ENCODE data around the gene RGS11. TPM values are rescaled to one million over a fixed set of nuclear protein-coding genes. Genes with fewer than 3 reads are reported as not detected.

RGS11 gene
- total RNA-seq, 1 experiment from 2014 or later = not detected

DNA sequence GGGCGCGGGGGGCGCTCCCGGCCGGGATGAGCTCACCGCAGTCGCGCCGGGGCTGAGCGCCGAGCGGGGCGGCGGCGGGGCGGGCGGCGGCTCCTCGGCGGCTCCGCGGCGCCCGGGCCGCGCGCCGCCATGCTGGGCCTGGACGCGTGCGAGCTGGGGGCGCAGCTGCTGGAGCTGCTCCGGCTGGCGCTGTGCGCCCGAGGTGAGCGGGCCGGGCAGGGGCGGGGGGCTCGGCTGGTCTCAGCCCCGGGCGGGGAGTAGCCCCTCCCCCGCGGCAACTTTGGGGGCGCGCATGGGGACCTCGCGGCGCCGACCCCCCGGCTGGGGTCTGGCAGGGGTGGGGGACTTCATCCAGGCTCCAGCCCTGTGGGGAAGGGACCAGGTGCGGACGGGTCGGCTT, 4.8 kb upstream of the RGS11 start, which contains the start of gene ARHGDIG:
TSS of gene ARHGDIG (plus strand) at position 40 of the 400 bp plus-strand sequence. CDS start at position 130, 90 bp downstream.
- no peak for TF ChIP-seq EZH2 (IDR thresholded peaks at IDR 0.05; ENCODE audit: borderline replicate concordance, low read depth, low read length, poor library complexity, severe bottlenecking)
- TF ChIP-seq, protein P1, sequence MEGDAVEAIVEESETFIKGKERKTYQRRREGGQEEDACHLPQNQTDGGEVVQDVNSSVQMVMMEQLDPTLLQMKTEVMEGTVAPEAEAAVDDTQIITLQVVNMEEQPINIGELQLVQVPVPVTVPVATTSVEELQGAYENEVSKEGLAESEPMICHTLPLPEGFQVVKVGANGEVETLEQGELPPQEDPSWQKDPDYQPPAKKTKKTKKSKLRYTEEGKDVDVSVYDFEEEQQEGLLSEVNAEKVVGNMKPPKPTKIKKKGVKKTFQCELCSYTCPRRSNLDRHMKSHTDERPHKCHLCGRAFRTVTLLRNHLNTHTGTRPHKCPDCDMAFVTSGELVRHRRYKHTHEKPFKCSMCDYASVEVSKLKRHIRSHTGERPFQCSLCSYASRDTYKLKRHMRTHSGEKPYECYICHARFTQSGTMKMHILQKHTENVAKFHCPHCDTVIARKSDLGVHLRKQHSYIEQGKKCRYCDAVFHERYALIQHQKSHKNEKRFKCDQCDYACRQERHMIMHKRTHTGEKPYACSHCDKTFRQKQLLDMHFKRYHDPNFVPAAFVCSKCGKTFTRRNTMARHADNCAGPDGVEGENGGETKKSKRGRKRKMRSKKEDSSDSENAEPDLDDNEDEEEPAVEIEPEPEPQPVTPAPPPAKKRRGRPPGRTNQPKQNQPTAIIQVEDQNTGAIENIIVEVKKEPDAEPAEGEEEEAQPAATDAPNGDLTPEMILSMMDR (conservative IDR thresholded peaks at IDR 0.05; ENCODE audit: low read depth, low read length) = no peak
- H3K9me3 ChIP-seq (ENCODE audit: low read depth, low read length, poor library complexity, severe bottlenecking) = no peaks in the 10 kb centered on the region
- H3K27ac ChIP-seq (ENCODE audit: low read depth, low read length, poor library complexity, severe bottlenecking) = no peak within 1 kb of the TSS
- peak within 1 kb of the TSS; percentile 52 for H3K4me3 ChIP-seq (ENCODE audit: low read depth, low read length, poor library complexity, severe bottlenecking)
- no peaks in the 10 kb centered on the region for H3K36me3 ChIP-seq (ENCODE audit: insufficient read depth, low read length, poor library complexity, severe bottlenecking)
- H3K27me3 ChIP-seq (replicated peaks; ENCODE audit: insufficient read depth, low read depth, low read length, poor library complexity) = peaks cover 22% of the 10 kb centered on the region
- no TSS peak for BruUV-seq (replicated peaks)
- ChIA-PET POLR2A (ENCODE audit: low non-redundant PET) (no interaction called here), CTCF (no interaction called here)
- H3K4me1 ChIP-seq (ENCODE audit: insufficient read depth, low read length, poor library complexity, severe bottlenecking) = no peaks in the 10 kb centered on the region
- intact Hi-C loops (cut with micrococcal nuclease; ENCODE audit: unreplicated experiment) = loop anchor here (2.0 kb wide), 1 partner anchor 72 kb away; the partner anchor contains the start of gene AXIN1
- DNase-seq (ENCODE audit: low spot score) = no peak

DNA sequence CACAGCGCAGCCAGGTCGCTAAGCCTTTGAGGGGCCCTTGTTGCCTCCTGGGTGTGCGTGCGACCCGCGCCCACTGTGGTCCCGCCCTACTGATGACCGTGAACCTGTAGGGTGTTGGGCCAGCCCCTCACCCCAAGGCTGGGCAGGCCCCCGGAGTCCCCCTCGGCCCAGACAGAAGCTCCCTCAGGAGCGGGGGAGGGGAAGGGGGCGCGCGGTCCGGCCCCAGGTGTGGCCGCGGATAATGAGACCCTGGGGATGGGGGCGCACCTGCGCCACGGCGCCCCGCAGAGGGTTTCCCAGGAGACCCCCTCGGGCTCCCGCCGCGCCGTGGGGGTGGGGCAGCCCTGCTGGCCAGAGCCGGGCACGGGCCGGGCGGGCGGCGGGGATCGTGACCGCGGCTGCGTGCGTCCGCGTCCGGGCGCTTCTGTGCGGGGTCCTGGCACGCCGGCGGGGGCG, 4.3 kb upstream of the RGS11 start:
- intact Hi-C loops (cut with micrococcal nuclease; ENCODE audit: unreplicated experiment) = loop anchor here (2.0 kb wide), 1 partner anchor 73 kb away; the partner anchor contains the start of gene AXIN1
- CTCF ChIA-PET = no interaction called here
- Histone ChIP-seq H3K27ac (ENCODE audit: low read depth, low read length, poor library complexity, severe bottlenecking) (no peak overlapping the region), H3K9me3 (ENCODE audit: low read depth, low read length, poor library complexity, severe bottlenecking) (no peaks in the 10 kb centered on the region), H3K4me3 (ENCODE audit: low read depth, low read length, poor library complexity, severe bottlenecking) (peak overlapping the region; percentile 26), H3K36me3 (ENCODE audit: insufficient read depth, low read length, poor library complexity, severe bottlenecking) (no peaks in the 10 kb centered on the region), H3K27me3 (replicated peaks; ENCODE audit: insufficient read depth, low read depth, low read length, poor library complexity) (peaks cover 25% of the 10 kb centered on the region), H3K4me1 (ENCODE audit: insufficient read depth, low read length, poor library complexity, severe bottlenecking) (no peaks in the 10 kb centered on the region)
- TF ChIP-seq, protein P1 (conservative IDR thresholded peaks at IDR 0.05; ENCODE audit: low read depth, low read length) = no peak
- TF ChIP-seq EZH2 (IDR thresholded peaks at IDR 0.05; ENCODE audit: borderline replicate concordance, low read depth, low read length, poor library complexity, severe bottlenecking) = no peak
- DNase-seq (ENCODE audit: low spot score) = no peak
- POLR2A ChIA-PET (ENCODE audit: low non-redundant PET) = interaction anchor here (0.6 kb wide), 1 partner anchor 287 kb away, joined by 4 read pairs; no protein-coding TSS in a partner anchor
- no TSS peak for BruUV-seq (replicated peaks)

- Histone ChIP-seq H3K27ac (ENCODE audit: low read depth, low read length, poor library complexity, severe bottlenecking) (no peak overlapping the region), H3K36me3 (ENCODE audit: insufficient read depth, low read length, poor library complexity, severe bottlenecking) (no peaks in the 10 kb centered on the region), H3K4me3 (ENCODE audit: low read depth, low read length, poor library complexity, severe bottlenecking) (no peak overlapping the region), H3K9me3 (ENCODE audit: low read depth, low read length, poor library complexity, severe bottlenecking) (no peaks in the 10 kb centered on the region), H3K27me3 (replicated peaks; ENCODE audit: insufficient read depth, low read depth, low read length, poor library complexity) (peaks cover 30% of the 10 kb centered on the region), H3K4me1 (ENCODE audit: insufficient read depth, low read length, poor library complexity, severe bottlenecking) (no peaks in the 10 kb centered on the region)
- intact Hi-C loops (cut with micrococcal nuclease; ENCODE audit: unreplicated experiment) = no loop called here
- TF ChIP-seq, protein P1 (conservative IDR thresholded peaks at IDR 0.05; ENCODE audit: low read depth, low read length) = no peak
- TF ChIP-seq EZH2 (IDR thresholded peaks at IDR 0.05; ENCODE audit: borderline replicate concordance, low read depth, low read length, poor library complexity, severe bottlenecking) = no peak
- BruUV-seq (replicated peaks) = no TSS peak
- ChIA-PET POLR2A (ENCODE audit: low non-redundant PET) (interaction anchor here (0.6 kb wide), 1 partner anchor 288 kb away, joined by 4 read pairs; no protein-coding TSS in a partner anchor), CTCF (no interaction called here)
- DNase-seq (ENCODE audit: low spot score) = no peak
These were observed 3.8 kb upstream of the RGS11 start for GRCh38 chr16:279531-279930.
